ENCODE results near the gene CAMK1.

CAMK1 gene

GRCh38 chr3:9721700-9722060, 48.1 kb downstream of the CAMK1 start:
- H3K4me3 ChIP-seq (ENCODE audit: low read depth, low read length, poor library complexity, severe bottlenecking): no peak overlapping the region
- H3K4me2 ChIP-seq (ENCODE audit: low read length): no peak overlapping the region
- no peaks in the 10 kb centered on the region for H3K9me3 ChIP-seq (ENCODE audit: low read length)
- no peak overlapping the region for H3K9ac ChIP-seq (ENCODE audit: low read length)
- no peak overlapping the region for H3K27ac ChIP-seq (ENCODE audit: low read depth, low read length, poor library complexity, severe bottlenecking)
- no peaks in the 10 kb centered on the region for H3K9me2 ChIP-seq (ENCODE audit: low read depth, low read length)
- H3K27me3 ChIP-seq (ENCODE audit: insufficient read depth, low read length): peaks cover 13% of the 10 kb centered on the region; the same call in 1 of the 2 replicates
- H4K20me1 ChIP-seq (ENCODE audit: insufficient read depth, low read length): no peaks in the 10 kb centered on the region
- H3K79me2 ChIP-seq (ENCODE audit: insufficient read depth, low read length): no peaks in the 10 kb centered on the region
- H3K4me1 ChIP-seq (ENCODE audit: insufficient read depth, low read length, severe bottlenecking): peaks cover 7% of the 10 kb centered on the region
- no peak overlapping the region for H2AFZ ChIP-seq (ENCODE audit: low read length)
- H3K36me3 ChIP-seq (ENCODE audit: insufficient read depth, low read length): no peaks in the 10 kb centered on the region
- H3F3A ChIP-seq (ENCODE audit: insufficient read depth, low read length): no peaks in the 10 kb centered on the region
- TF ChIP-seq EZH2 (IDR thresholded peaks at IDR 0.05; ENCODE audit: borderline replicate concordance, low read length): no peak
- no peak for TF ChIP-seq CTCF (IDR thresholded peaks at IDR 0.05; ENCODE audit: low read length)

GRCh38 chr3:9721015-9721699, 48.6 kb downstream of the CAMK1 start:
- H4K20me1 ChIP-seq (ENCODE audit: insufficient read depth, low read length): no peaks in the 10 kb centered on the region
- no peak overlapping the region for H3K4me2 ChIP-seq (ENCODE audit: low read length)

GRCh38 chr3:9718118-9718517, 51.6 kb downstream of the CAMK1 start:
- H2AFZ ChIP-seq (ENCODE audit: low read length): no peak overlapping the region
- no peak overlapping the region for H3K4me2 ChIP-seq (ENCODE audit: low read length)
- H3K79me2 ChIP-seq (ENCODE audit: insufficient read depth, low read length): no peaks in the 10 kb centered on the region
- no peaks in the 10 kb centered on the region for H3K36me3 ChIP-seq (ENCODE audit: insufficient read depth, low read length)
- no peak overlapping the region for H3K4me3 ChIP-seq (ENCODE audit: low read depth, low read length, poor library complexity, severe bottlenecking)
- H3F3A ChIP-seq (ENCODE audit: insufficient read depth, low read length): no peaks in the 10 kb centered on the region
- no peaks in the 10 kb centered on the region for H3K9me2 ChIP-seq (ENCODE audit: low read depth, low read length)
- H3K9ac ChIP-seq (ENCODE audit: low read length): no peak overlapping the region
- TF ChIP-seq CTCF (IDR thresholded peaks at IDR 0.05; ENCODE audit: low read length) (no peak), EZH2 (IDR thresholded peaks at IDR 0.05; ENCODE audit: borderline replicate concordance, low read length) (no peak)
- H4K20me1 ChIP-seq (ENCODE audit: insufficient read depth, low read length): no peaks in the 10 kb centered on the region
- H3K9me3 ChIP-seq (ENCODE audit: low read length): no peaks in the 10 kb centered on the region
- H3K27me3 ChIP-seq (ENCODE audit: insufficient read depth, low read length): peaks cover 13% of the 10 kb centered on the region
- H3K27ac ChIP-seq (ENCODE audit: low read depth, low read length, poor library complexity, severe bottlenecking): no peak overlapping the region
- H3K4me1 ChIP-seq (ENCODE audit: insufficient read depth, low read length, severe bottlenecking): peaks cover 7% of the 10 kb centered on the region

More at GRCh38 chr3:9721015-9721699, 48.6 kb downstream of the CAMK1 start:
- Histone ChIP-seq H3K9ac (ENCODE audit: low read length) (no peak overlapping the region), H3K79me2 (ENCODE audit: insufficient read depth, low read length) (no peaks in the 10 kb centered on the region), H3K27ac (ENCODE audit: low read depth, low read length, poor library complexity, severe bottlenecking) (no peak overlapping the region), H3K36me3 (ENCODE audit: insufficient read depth, low read length) (no peaks in the 10 kb centered on the region), H3K9me3 (ENCODE audit: low read length) (no peaks in the 10 kb centered on the region), H2AFZ (ENCODE audit: low read length) (no peak overlapping the region), H3K9me2 (ENCODE audit: low read depth, low read length) (no peaks in the 10 kb centered on the region), H3K4me3 (ENCODE audit: low read depth, low read length, poor library complexity, severe bottlenecking) (no peak overlapping the region), H3K4me1 (ENCODE audit: insufficient read depth, low read length, severe bottlenecking) (peaks cover 7% of the 10 kb centered on the region), H3K27me3 (ENCODE audit: insufficient read depth, low read length) (peaks cover 13% of the 10 kb centered on the region; the same call in 1 of the 2 replicates), H3F3A (ENCODE audit: insufficient read depth, low read length) (no peaks in the 10 kb centered on the region)
- TF ChIP-seq CTCF (IDR thresholded peaks at IDR 0.05; ENCODE audit: low read length) (no peak), EZH2 (IDR thresholded peaks at IDR 0.05; ENCODE audit: borderline replicate concordance, low read length) (no peak)
